Suprapubic skin (tissue), 4 donors: ENCODE data around the gene ZFP64.

Experiments
- CTCF ChIP-seq, 2 donors: fragments of 200-600 bp in 1 of 2; fragments of 450-650 bp in 1 of 2; sonication (generic) in 1 of 2; IDR thresholded peaks; one replicate each; pipeline ENCODE4 v1.5.1; 2016 to 2019; ENCODE audit warnings: antibody characterized with exemption in 2 of 2, mild to moderate bottlenecking in 1 of 2, moderate library complexity in 1 of 2
- EP300 ChIP-seq: sonication (generic); formaldehyde crosslinking; IDR thresholded peaks from one replicate; pipeline ENCODE4 v1.6.1; 2017; ENCODE audit warnings: antibody characterized with exemption
- POLR2A ChIP-seq, 2 donors: fragments of 450-650 bp; IDR thresholded peaks; one replicate each; pipeline ENCODE4 v1.6.1; 2017; ENCODE audit warnings: antibody characterized with exemption in 2 of 2, mild to moderate bottlenecking in 2 of 2, moderate library complexity in 2 of 2
- POLR2AphosphoS5 ChIP-seq, 3 donors: sonication (generic); formaldehyde crosslinking; IDR thresholded peaks; one replicate each; pipeline ENCODE4 v1.6.1; 2017; ENCODE audit warnings: antibody characterized with exemption in 3 of 3

GRCh38 chr20:52102126-52102525, 89.5 kb downstream of the ZFP64 start:
- TF ChIP-seq CTCF (IDR thresholded peaks at IDR 0.05) (no peak), POLR2A (IDR thresholded peaks at IDR 0.05) (no peak), EP300 (no peak), POLR2AphosphoS5 (IDR thresholded peaks at IDR 0.05) (no peak)
